Large intestine (tissue), 3 donors: ENCODE measurements around the gene FBXL2. TPM values are rescaled to one million over a fixed set of nuclear protein-coding genes. Genes with fewer than 3 reads are reported as not detected.

Experiments used
- DNase-seq, 2 donors: peaks; one replicate each; pipeline versions ENCODE4 v3.0.0 to v3.0.0-alpha.2; 2013
- H3K27ac ChIP-seq: one replicate; pipeline ENCODE4 v1.5.1; 2013; ENCODE audit warnings: low read length
- H3K27me3 ChIP-seq: 2 replicates; pipeline ENCODE4 v1.6.1; 2013; ENCODE audit warnings: low read length; ENCODE audit not compliant: control insufficient read depth, insufficient read depth
- H3K36me3 ChIP-seq: 2 replicates; pipeline ENCODE4 v1.6.1; 2013; ENCODE audit warnings: low read length; ENCODE audit not compliant: control insufficient read depth, insufficient read depth
- H3K4me1 ChIP-seq: one replicate; pipeline ENCODE4 v1.6.1; 2013; ENCODE audit warnings: low read length; ENCODE audit not compliant: control insufficient read depth, insufficient read depth
- H3K4me3 ChIP-seq: one replicate; pipeline ENCODE4 v1.5.1; 2013; ENCODE audit warnings: low read length
- H3K9me3 ChIP-seq: one replicate; pipeline ENCODE4 v1.6.1; 2013; ENCODE audit warnings: mild to moderate bottlenecking, low read depth, low read length, moderate library complexity; ENCODE audit not compliant: control insufficient read depth
- WGBS: methylation state at CpG from one replicate; pipeline ENCODE4 v1.1.5; 2013; ENCODE audit warnings: low lambda C conversion rate; ENCODE audit not compliant: insufficient coverage; 5-methylcytosine and 5-hydroxymethylcytosine counted together
- polyA plus RNA-seq: library from polyadenylated mRNA; unstranded; fragments of 120-200 nt; gene quantifications from one replicate; pipeline ENCODE4 v1.2.1, GENCODE V29; 2013

The FBXL2 gene
- polyA plus RNA-seq, 1 donor: 27.7 TPM

DNA sequence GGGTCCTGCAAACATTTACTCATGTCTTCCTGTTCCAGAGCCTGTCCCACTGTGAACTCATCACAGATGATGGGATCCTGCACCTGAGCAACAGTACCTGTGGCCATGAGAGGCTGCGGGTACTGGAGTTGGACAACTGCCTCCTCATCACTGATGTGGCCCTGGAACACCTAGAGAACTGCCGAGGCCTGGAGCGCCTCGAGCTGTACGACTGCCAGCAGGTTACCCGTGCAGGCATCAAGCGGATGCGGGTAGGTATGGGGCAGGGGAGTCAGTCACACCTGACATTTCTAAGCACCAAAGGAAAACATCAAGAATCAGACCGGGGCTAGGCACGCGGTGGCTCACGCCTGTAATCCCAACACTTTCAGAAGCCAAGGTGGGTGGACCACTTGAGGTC is 106.7 kb downstream of the FBXL2 start:
- Histone ChIP-seq H3K4me3 (no peak overlapping the region), H3K4me1 (no peaks in the 10 kb centered on the region), H3K27me3 (no peaks in the 10 kb centered on the region), H3K27ac (no peak overlapping the region), H3K36me3 (peaks cover 53% of the 10 kb centered on the region), H3K9me3 (no peaks in the 10 kb centered on the region)
- no CpG with 5 or more reads among the region's 12 CpGs for WGBS
- DNase-seq: no peak

DNA sequence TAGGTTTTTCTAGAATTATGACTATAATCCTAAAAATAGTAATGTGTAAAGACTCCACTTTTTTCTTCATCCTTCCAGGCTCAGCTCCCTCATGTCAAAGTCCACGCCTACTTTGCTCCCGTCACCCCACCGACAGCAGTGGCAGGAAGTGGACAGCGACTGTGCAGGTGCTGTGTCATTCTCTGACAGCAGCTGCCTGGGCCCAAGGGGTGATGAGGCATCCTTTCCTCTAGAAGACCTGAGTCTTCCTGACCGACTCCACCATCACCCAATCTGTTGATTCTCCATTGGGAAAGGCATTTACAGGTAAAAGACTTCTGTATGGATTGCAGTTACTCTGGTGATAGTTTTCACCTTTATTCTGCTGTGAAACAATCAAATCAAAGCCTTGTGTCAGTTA is 108.2 kb downstream of the FBXL2 start:
- peaks cover 64% of the 10 kb centered on the region for H3K36me3 ChIP-seq
- H3K27me3 ChIP-seq: no peaks in the 10 kb centered on the region
- WGBS: no CpG with 5 or more reads among the region's 5 CpGs
- H3K27ac ChIP-seq: no peak overlapping the region
- no peak overlapping the region for H3K4me3 ChIP-seq
- peak in 1 of 2 donors; percentile 37 for DNase-seq
- no peaks in the 10 kb centered on the region for H3K4me1 ChIP-seq
- no peaks in the 10 kb centered on the region for H3K9me3 ChIP-seq

DNA sequence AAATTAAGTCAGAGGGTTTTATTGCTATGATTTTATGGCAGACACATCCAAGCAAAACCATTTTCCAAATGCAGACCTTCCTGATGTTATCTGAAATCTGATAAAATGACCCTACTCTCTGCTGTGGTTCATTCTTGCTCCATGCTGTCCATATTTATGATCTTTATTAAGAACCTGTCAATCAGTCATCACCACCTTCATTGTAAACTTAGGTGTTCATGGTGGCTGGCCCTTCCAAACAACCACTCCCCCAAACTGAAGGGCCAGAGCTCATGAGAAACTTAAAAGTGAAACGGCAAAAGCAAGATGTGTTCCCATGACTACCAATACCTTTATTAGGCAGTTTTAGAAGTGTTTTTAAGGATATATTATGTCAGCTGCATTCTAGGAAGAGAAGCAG is 109.4 kb downstream of the FBXL2 start:
- Histone ChIP-seq H3K4me1 (no peaks in the 10 kb centered on the region), H3K27me3 (no peaks in the 10 kb centered on the region), H3K36me3 (peaks cover 69% of the 10 kb centered on the region), H3K27ac (no peak overlapping the region), H3K9me3 (no peaks in the 10 kb centered on the region), H3K4me3 (no peak overlapping the region)
- WGBS: no CpG with 5 or more reads among the region's 1 CpG
- DNase-seq: no peak

DNA sequence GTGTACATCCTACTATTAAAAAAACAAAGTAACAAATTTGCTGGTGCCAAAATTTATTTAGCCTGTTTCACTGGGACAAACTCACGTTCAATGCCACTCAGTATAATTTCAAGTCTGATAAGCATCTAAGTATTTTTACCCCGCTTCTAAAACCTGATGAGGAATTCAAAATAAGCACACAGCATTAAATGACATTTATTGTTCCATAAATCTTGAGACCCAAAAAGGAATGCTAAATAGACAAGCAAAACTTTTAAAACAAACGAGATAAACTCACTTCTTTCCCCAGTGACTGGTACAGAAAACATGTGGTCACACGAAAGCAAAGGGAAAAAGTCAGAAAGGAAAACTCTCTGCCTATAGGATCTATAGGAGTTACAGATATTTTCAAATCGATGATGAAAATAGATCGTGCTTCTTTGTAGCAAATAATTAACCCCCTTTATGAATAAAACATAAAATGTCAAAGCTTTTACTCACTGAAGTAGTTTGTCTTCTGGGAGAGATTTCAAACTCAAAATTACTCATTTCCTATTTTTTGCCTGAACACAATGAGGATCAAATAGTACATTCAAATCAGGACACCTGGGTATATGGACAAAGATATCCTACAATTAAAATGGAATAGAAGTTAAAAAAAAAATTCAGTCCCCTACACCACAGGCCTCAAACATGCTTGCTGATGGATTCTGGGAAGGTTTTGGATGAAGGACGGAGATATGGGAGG is 111.3 kb downstream of the FBXL2 start:
- 53% methylated on average over 2 of the region's 7 CpGs for WGBS
- no peaks in the 10 kb centered on the region for H3K4me1 ChIP-seq
- no peak overlapping the region for H3K27ac ChIP-seq
- no peaks in the 10 kb centered on the region for H3K27me3 ChIP-seq
- no peak for DNase-seq
- no peak overlapping the region for H3K4me3 ChIP-seq
- peaks cover 78% of the 10 kb centered on the region for H3K36me3 ChIP-seq
- H3K9me3 ChIP-seq: no peaks in the 10 kb centered on the region

DNA sequence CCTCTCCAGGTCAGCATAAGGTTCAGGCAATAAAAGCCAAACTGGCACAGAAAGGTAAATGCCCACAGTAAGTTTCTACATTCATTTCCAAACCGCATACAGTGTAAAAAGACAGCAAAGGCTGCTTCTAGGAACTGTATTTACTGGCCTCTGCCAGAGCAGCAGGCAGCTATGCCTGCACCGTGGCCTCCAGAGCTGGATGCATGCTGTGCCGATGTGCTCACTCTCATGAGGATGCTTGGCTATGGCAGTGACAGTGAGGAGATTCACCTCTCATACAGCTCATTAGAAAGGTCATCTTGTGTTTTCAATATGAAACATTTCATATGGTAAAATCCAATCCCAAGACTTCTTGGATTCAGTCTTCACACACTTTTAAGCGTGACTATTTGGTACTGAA is 112.7 kb downstream of the FBXL2 start:
- Histone ChIP-seq H3K4me1 (no peaks in the 10 kb centered on the region), H3K9me3 (no peaks in the 10 kb centered on the region), H3K27ac (no peak overlapping the region), H3K36me3 (peaks cover 73% of the 10 kb centered on the region), H3K4me3 (no peak overlapping the region), H3K27me3 (no peaks in the 10 kb centered on the region)
- WGBS: no CpG with 5 or more reads among the region's 4 CpGs
- DNase-seq: no peak

DNA sequence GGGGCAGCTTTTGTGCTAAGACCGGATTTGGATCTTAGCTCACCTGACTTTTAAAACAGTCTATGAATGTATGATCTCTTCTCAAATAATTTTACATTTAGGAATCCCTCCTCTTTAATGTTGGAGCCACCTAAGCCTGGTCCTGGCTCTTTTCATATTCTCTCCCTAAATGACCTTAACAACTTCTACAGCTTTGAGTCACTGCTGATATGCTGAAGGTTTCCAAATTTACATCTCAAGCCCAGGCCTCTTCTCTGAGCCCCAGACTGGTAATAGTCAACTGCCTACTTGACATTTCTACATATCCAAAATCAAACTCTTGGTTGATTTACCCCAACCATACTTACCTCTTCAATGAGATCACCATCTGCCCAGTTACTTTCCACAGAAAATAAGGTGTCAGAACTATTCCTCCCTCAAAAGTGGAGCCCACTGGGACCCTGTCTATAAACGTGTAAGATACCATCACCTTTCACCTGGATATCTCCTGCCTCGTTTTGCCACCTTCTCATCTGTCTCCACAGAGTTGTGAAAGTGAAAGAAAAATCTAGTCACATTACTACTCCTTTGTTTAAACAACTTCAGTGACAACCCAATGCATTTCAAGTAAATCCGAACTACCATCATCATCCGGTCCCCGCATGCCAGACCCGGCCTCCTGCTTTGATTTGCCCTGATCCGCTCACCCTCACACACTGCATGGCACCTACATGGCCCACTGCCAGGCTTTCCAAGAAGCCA is 114.2 kb downstream of the FBXL2 start:
- peaks cover 74% of the 10 kb centered on the region for H3K36me3 ChIP-seq

DNA sequence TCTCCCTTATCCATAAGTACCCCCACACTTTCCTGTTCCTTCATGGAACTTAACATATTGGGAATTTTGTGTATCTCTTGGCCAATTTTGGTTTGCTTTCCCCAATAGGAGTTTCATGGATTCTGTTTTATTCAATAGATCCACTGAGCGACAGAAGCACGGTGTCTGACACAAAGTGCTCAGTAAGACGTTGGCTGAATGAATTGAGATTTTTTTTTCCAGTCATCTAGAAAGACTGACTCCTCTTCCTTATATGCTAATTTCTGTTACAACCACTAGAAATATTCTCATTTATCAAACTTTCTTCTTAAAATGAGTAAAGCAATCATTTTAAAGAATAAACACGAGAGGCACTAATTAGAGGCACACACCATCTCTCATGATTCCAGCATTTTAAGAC is 114.9 kb downstream of the FBXL2 start:
- no peak overlapping the region for H3K27ac ChIP-seq
- WGBS: 100% methylated on average over 2 of the region's 4 CpGs
- no peaks in the 10 kb centered on the region for H3K27me3 ChIP-seq

More for the DNA sequence above, 114.2 kb downstream of the FBXL2 start:
- Histone ChIP-seq H3K4me3 (no peak overlapping the region), H3K9me3 (no peaks in the 10 kb centered on the region), H3K27me3 (no peaks in the 10 kb centered on the region), H3K27ac (no peak overlapping the region), H3K4me1 (no peaks in the 10 kb centered on the region)
- 50% methylated on average over 1 of the region's 8 CpGs for WGBS
- peak in 1 of 2 donors; percentile 8 for DNase-seq

DNA sequence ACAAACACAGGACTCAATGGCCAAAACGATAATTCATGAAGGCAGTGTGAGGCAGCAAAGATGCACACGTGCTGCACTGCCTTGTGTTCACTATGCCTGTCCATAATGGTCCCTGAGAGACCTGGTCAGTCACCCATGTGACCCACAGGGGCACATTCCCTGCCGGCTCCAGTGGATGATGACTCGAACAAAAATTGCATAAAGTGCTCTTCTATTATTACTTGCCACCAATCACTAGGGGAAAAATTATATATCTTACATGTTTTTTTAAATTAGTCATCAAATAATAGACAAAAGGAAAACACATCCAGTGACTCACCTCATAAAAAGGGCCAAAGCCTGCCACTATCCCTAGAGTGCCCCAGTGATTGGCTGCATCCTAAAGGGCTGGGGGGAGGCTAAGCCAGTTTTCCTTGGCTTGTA is 115.5 kb downstream of the FBXL2 start:
- H3K4me3 ChIP-seq: no peak overlapping the region
- H3K9me3 ChIP-seq: no peaks in the 10 kb centered on the region
- no peak for DNase-seq
- no CpG with 5 or more reads among the region's 4 CpGs for WGBS
- H3K36me3 ChIP-seq: peaks cover 76% of the 10 kb centered on the region
- H3K4me1 ChIP-seq: no peaks in the 10 kb centered on the region
- H3K27me3 ChIP-seq: no peaks in the 10 kb centered on the region
- H3K27ac ChIP-seq: no peak overlapping the region

More for the DNA sequence above, 114.9 kb downstream of the FBXL2 start:
- no peak for DNase-seq
- H3K4me1 ChIP-seq: no peaks in the 10 kb centered on the region
- no peak overlapping the region for H3K4me3 ChIP-seq
- peaks cover 77% of the 10 kb centered on the region for H3K36me3 ChIP-seq
- H3K9me3 ChIP-seq: no peaks in the 10 kb centered on the region

DNA sequence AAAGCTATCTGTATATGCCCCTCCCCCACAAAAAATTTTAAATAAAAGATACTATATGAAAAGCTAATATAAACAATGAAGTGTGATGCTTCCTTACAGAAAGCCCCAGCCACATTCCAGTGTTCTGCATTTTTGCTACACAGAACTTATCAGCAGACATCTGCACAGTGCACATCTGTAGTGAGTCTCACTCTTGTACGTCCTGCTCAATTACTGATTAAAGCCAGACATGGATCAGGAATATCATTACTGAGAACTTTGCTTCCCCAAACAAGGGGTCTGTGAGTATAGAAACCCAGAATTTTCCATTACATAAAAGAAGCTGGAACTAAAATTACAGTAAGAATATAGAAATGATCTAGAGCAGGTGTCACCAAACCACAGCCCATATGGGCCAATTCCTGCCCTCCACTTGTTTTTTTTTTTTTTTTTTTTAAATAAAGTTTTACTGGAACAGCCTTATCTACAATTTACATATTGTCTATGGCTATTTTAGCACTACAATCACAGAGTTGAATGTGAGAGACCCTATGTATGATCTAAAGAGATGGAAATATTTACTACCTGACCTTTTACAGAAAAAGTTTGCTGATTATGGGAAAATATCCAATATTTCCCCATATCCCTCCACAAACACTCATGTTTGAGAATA is 117.3 kb downstream of the FBXL2 start:
- no peaks in the 10 kb centered on the region for H3K9me3 ChIP-seq
- no peak for DNase-seq
- peaks cover 78% of the 10 kb centered on the region for H3K36me3 ChIP-seq
- no peak overlapping the region for H3K27ac ChIP-seq
- H3K27me3 ChIP-seq: no peaks in the 10 kb centered on the region
- no CpG with 5 or more reads among the region's 1 CpG for WGBS
- H3K4me1 ChIP-seq: no peaks in the 10 kb centered on the region
- H3K4me3 ChIP-seq: no peak overlapping the region

DNA sequence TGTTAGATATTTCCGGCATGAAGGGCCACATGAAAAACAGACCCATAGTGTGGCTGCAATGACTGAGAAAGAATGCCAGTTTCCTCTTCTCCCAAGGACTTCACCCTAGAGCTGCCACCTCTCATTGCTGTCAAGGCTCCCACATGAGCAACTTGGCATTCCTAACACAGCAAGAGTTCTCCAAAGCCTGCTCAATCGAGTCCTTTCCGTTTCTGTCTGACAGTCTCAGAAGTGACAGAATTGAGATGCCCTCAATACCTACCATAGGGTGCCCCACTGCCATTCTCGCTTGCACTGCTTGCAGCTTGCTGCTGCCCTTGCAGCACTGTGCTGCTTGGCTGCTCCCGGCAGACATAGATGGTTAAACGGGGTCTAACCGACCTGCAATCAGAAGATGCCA is 118.7 kb downstream of the FBXL2 start:
- Histone ChIP-seq H3K4me3 (no peak overlapping the region), H3K4me1 (no peaks in the 10 kb centered on the region), H3K36me3 (peaks cover 79% of the 10 kb centered on the region), H3K9me3 (no peaks in the 10 kb centered on the region), H3K27ac (no peak overlapping the region), H3K27me3 (no peaks in the 10 kb centered on the region)
- WGBS: no CpG with 5 or more reads among the region's 7 CpGs
- DNase-seq: no peak
